GM12874 (cell line): ENCODE measurements around the gene RAB9A.

Experiments used
- TF ChIP-seq, protein P1 (sequence below): IDR thresholded peaks from 2 replicates; pipeline ENCODE4 v1.5.1; 2011; ENCODE audit warnings: low read depth, mild to moderate bottlenecking, control low read depth, low read length, moderate library complexity; ENCODE audit not compliant: insufficient read depth

Gene RAB9A

DNA sequence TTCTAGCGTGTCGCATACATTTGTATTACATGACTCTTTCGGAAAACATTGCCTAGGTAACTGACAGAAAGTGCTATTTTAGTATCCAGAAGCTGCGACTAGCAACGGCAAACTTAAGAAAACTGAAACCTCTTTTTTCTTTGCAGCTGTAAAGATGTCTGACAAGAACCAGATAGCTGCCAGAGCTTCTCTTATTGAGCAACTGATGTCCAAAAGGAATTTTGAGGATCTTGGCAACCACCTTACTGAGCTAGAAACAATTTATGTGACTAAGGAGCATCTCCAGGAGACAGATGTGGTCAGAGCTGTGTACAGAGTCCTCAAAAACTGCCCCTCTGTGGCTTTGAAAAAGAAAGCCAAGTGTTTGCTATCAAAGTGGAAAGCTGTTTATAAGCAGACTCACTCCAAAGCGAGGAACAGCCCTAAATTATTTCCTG is 26.6 kb upstream of the RAB9A start:
- TF ChIP-seq, protein P1, sequence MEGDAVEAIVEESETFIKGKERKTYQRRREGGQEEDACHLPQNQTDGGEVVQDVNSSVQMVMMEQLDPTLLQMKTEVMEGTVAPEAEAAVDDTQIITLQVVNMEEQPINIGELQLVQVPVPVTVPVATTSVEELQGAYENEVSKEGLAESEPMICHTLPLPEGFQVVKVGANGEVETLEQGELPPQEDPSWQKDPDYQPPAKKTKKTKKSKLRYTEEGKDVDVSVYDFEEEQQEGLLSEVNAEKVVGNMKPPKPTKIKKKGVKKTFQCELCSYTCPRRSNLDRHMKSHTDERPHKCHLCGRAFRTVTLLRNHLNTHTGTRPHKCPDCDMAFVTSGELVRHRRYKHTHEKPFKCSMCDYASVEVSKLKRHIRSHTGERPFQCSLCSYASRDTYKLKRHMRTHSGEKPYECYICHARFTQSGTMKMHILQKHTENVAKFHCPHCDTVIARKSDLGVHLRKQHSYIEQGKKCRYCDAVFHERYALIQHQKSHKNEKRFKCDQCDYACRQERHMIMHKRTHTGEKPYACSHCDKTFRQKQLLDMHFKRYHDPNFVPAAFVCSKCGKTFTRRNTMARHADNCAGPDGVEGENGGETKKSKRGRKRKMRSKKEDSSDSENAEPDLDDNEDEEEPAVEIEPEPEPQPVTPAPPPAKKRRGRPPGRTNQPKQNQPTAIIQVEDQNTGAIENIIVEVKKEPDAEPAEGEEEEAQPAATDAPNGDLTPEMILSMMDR, result no peak

DNA sequence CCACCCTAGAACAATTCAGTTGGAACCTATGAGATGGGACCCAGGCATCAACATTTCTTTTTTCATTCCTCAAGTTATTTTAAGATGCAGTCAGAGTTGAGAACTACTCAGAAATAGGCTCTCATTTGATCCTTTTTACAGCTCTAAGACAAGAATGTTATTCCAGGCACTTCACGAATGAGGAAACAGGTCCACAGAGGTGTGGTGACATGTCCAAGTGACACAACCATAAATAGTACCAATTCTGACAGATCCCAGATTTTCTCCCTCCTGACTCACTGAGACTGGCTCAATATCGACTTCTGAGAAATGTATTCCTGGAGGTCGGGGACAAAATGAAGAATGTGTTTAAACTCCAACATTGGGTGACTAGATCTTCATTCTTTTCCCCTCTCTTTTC is 24.9 kb upstream of the RAB9A start:
- TF ChIP-seq, protein P1, result no peak

DNA sequence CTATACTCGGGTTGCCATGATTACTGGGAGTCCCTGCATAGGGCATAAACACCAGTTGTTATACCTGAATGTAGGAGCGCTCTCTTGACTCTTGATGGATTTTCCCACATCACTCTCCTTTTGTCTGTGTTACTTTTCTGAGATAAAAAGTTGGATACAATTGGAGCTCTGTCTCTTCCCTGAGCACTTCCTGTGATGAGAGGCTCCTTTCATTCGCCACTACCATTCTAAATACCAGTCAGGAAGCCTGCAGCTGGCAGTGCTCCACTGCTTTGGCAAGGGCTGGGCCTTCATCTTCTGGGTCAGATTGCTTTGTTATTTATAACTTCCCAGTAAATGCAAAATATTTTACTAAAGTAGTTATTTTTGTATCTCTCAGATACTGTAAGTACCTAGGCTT is 22.1 kb upstream of the RAB9A start:
- TF ChIP-seq, protein P1, result no peak

DNA sequence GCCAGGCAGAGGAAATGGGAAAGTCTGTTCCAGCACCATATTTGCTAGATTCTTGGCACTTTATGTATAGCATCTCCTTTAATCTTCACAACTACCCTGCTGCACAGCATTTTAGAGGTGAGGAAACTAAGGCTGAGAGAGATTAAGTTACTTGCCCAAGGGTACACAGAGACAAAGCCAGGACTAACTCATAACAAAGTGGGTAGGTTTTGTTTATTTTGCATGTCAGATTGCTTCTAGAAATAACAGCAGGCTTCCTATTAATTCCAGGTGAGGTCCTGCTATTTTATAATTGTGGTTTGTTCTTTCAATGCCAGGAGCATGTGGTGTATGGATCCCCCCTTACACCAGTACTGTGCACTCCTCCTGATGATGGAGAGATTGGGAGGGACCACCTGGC is 21.0 kb upstream of the RAB9A start:
- TF ChIP-seq, protein P1, result no peak

DNA sequence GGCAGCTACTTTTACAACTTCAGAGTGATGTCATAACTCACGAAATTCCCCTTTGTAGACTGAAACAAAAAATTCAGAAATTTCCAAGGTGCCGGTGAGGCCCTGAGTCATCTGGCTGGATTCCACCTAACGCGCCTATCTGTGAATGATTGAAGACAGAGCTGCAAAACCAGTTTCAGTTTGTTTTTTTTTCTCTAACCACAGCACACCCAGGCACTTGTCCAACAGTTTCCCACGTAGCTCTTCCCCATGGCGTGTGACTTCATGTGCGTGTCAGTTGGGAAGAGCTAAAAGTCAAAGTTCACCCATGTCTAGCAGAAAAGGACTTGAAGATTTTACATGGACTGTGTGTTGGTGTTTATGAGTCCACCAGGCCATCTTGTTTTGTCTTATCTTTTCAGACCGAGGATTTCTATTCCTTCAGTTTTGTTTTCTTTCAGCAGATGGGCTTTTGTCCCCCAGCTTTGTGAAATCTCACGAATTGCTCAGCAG is 19.6 kb upstream of the RAB9A start:
- TF ChIP-seq, protein P1, result no peak

DNA sequence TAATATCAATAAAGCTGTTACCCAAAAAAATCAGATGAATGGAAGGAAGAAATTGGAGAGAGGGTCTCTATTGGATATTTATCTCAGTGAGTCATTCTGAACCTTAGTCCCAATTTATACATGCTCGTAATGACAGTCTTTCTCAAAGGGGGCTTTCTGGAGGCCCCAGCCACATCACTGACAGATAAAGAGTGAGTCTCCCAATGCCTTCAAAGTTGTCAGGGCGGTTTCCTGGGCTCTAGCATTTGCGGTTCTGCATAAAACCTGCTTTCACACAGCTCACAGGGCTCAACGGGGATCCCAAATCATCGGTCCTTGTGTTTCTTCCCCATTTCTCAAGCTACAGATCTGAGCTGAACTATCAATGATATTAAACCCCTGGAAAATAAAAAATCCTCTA is 18.7 kb upstream of the RAB9A start:
- TF ChIP-seq, protein P1, result no peak

DNA sequence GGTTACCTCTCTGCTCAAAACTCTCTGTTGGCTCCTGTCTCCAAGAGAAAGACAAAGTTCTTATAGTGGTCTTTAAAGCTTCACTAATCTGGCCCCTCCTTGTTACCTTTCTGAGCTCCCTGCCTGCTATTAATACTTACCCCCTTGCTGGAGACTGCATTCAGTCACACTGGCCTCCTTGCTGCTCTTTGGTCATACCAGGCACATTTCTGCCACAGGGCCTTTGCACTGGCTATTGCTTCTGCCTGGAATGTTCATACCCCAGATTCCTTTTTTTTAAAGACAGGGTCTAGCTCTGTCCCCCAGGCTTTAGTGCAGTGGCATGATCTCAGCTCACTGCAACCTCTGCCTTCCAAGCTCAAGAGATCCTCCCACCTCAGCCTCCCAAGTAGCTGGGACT is 15.9 kb upstream of the RAB9A start:
- TF ChIP-seq, protein P1, result no peak

DNA sequence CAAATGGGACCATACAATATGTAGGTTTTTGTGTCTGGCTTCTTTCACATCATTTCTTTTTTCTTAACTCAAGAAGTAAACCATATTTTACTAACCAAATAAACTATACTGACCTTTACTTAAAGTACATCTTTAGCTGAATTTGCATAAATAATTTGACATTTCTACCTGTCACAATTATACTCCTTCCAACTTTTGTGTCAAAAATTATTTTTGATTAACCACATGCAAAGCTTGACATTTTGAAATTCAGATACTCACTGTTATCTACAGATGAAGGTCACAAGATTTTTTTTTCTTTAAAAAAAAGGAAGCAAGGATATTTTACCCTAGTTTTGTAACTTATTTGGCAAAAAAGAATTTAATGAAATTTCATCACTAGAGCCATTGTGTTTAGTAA is 12.0 kb upstream of the RAB9A start:
- TF ChIP-seq, protein P1, result no peak
